Thyroid gland (tissue), 4 donors: Measurements from ENCODE around the gene TUBB1. TPM values are rescaled to one million over a fixed set of nuclear protein-coding genes. Genes with fewer than 3 reads are reported as not detected.

Source experiments
- DNase-seq, 2 donors: peaks; one replicate each; pipeline ENCODE4 v3.0.0-alpha.2; 2019
- H3K27ac ChIP-seq, 3 donors: fragments of 200-600 bp; sonication (generic); 1 replicate in 2 of 3; 2 replicates in 1 of 3; pipeline ENCODE4 v1.5.1; 2016 to 2019; ENCODE audit warnings: mild to moderate bottlenecking in 1 of 3, moderate library complexity in 1 of 3
- H3K27me3 ChIP-seq: fragments of 200-600 bp; sonication (generic); one replicate; pipeline ENCODE4 v1.5.1; 2019
- H3K36me3 ChIP-seq, 2 donors: fragments of 200-600 bp; sonication (generic); one replicate each; pipeline ENCODE4 v1.5.1; 2016 to 2019
- H3K4me1 ChIP-seq, 2 donors: fragments of 200-600 bp; sonication (generic); one replicate each; pipeline ENCODE4 v1.5.1; 2017 to 2019
- H3K4me3 ChIP-seq, 3 donors: fragments of 200-600 bp; sonication (generic); replicated peaks in 1 of 3; 1 replicate in 2 of 3; 2 replicates in 1 of 3; pipeline ENCODE4 v1.5.1; 2016; ENCODE audit warnings: mild to moderate bottlenecking in 1 of 3
- H3K9me3 ChIP-seq: fragments of 200-600 bp; sonication (generic); one replicate; pipeline ENCODE4 v1.5.1; 2017
- POLR2A ChIP-seq, 2 donors: fragments of 450-650 bp; IDR thresholded peaks; one replicate each; pipeline ENCODE4 v1.6.1; 2017; ENCODE audit warnings: antibody characterized with exemption in 2 of 2, mild to moderate bottlenecking in 2 of 2, moderate library complexity in 1 of 2
- WGBS, 2 donors: methylation state at CpG; one replicate each; pipeline ENCODE4 v1.1.5; 2017; 5-methylcytosine and 5-hydroxymethylcytosine counted together
- intact Hi-C: fragments of 100-400 bp; cut with DNase I; formaldehyde crosslinking; loops from one replicate; pipeline ENCODE4 v1.15.1; 2023
- total RNA-seq, 4 donors: library from RNA; depleted of rRNA; stranded (reverse); fragments of >200 nt; gene quantifications; one replicate each; pipeline ENCODE4 v1.2.3, GENCODE V29; 2016
- TF ChIP-seq, protein P1 (sequence below), 6 experiments: fragments of 200-600 bp in 3 of 6; fragments of 450-650 bp in 3 of 6; sonication (generic) in 3 of 6; IDR thresholded peaks; one replicate each; pipeline ENCODE4 v1.5.1; 2016 to 2019; ENCODE audit warnings: antibody characterized with exemption in 6 of 6, mild to moderate bottlenecking in 2 of 6, inconsistent platforms in 1 of 6, moderate library complexity in 1 of 6

Gene TUBB1
- total RNA-seq, 4 donors from 2014 or later, result 0.11 to 0.46 TPM; not detected in 2

DNA sequence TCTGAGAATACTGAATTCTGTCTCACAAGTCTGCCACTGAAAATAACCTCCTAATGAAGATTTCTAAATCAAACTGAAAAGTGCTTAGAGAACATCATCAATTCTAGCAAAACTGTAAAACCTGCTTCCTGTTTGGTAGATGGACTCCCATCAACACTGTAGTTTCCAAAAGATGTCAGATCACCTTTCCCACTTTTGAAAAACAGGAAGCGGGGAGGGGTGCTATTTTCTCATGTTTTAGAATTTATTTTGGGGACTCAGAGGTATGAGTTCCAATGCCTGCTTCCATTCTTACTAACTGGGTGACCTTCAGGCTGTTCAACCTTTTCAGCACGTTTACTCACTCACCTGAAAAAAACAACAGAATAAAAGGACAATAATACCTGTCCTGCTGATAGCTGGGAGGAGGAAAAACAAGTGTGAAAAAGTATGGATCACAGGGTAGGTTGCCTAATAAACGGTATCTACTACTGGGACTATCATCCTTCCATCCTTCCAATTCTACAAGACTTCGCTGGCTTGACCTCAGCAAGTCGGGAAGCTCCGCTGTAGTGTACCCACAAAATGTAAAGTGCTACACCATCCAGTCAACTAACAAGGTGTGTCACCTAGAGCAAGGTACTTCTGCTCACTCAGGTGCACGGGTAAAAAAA, 11.8 kb downstream of the TUBB1 start:
- DNase-seq, result no peak
- peaks cover 22 to 40% of the 10 kb centered on the region in 2 donors for H3K36me3 ChIP-seq
- H3K27me3 ChIP-seq, result no peaks in the 10 kb centered on the region
- H3K27ac ChIP-seq, result peak overlapping the region in 2 of 3 donors; percentile 86 to 92
- H3K4me3 ChIP-seq, result peak overlapping the region in 1 of 3 donors; percentile 58
- intact Hi-C loops, result loop anchor here (10.0 kb wide), 1 partner anchor 46 kb away; the partner anchor contains the start of gene NELFCD
- no peak for TF ChIP-seq POLR2A (IDR thresholded peaks at IDR 0.05)
- TF ChIP-seq, protein P1, sequence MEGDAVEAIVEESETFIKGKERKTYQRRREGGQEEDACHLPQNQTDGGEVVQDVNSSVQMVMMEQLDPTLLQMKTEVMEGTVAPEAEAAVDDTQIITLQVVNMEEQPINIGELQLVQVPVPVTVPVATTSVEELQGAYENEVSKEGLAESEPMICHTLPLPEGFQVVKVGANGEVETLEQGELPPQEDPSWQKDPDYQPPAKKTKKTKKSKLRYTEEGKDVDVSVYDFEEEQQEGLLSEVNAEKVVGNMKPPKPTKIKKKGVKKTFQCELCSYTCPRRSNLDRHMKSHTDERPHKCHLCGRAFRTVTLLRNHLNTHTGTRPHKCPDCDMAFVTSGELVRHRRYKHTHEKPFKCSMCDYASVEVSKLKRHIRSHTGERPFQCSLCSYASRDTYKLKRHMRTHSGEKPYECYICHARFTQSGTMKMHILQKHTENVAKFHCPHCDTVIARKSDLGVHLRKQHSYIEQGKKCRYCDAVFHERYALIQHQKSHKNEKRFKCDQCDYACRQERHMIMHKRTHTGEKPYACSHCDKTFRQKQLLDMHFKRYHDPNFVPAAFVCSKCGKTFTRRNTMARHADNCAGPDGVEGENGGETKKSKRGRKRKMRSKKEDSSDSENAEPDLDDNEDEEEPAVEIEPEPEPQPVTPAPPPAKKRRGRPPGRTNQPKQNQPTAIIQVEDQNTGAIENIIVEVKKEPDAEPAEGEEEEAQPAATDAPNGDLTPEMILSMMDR (IDR thresholded peaks at IDR 0.05), result no peak
- no peaks in the 10 kb centered on the region for H3K9me3 ChIP-seq
- WGBS, 2 donors, result 53 to 62% methylated on average over 7 of the region's 7 CpGs
- H3K4me1 ChIP-seq, result peaks cover 29 to 34% of the 10 kb centered on the region in 2 donors

DNA sequence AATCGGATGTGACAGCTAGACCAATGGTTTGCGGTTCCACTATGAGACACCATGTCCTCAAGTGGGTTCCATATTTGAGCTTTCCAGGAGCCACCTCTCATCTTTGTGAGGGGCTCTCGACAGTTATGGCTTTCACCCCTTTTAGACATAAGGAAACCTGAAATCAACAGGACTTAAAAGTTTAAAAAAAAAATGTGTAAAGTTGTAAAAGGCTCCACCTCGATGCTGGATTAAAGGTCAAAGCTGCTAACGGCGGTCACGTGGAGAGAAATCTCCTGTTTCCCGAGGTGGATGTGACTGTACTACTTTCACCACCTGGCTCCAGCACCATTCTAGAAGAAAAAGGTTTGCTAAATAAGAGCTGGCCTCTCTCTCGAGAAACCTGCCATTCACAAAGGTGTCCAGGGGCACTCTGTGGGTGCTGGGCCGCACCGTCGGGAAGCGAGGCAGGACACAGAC, 12.4 kb downstream of the TUBB1 start:
- TF ChIP-seq, protein P1 (IDR thresholded peaks at IDR 0.05), result no peak
- TF ChIP-seq POLR2A (IDR thresholded peaks at IDR 0.05), result no peak
- DNase-seq, result no peak
- Histone ChIP-seq H3K27ac (peak overlapping the region; percentile 74 to 92 (median 86)), H3K4me3 (peak overlapping the region; percentile 58 to 68 (median 62)), H3K36me3 (peaks cover 27 to 40% of the 10 kb centered on the region in 2 donors), H3K4me1 (peaks cover 29 to 34% of the 10 kb centered on the region in 2 donors), H3K27me3 (no peaks in the 10 kb centered on the region), H3K9me3 (no peaks in the 10 kb centered on the region)
- 8 to 13% methylated on average over 13 of the region's 13 CpGs for WGBS, 2 donors
- intact Hi-C loops, result loop anchor here (10.0 kb wide), 1 partner anchor 47 kb away; the partner anchor contains the start of gene NELFCD

DNA sequence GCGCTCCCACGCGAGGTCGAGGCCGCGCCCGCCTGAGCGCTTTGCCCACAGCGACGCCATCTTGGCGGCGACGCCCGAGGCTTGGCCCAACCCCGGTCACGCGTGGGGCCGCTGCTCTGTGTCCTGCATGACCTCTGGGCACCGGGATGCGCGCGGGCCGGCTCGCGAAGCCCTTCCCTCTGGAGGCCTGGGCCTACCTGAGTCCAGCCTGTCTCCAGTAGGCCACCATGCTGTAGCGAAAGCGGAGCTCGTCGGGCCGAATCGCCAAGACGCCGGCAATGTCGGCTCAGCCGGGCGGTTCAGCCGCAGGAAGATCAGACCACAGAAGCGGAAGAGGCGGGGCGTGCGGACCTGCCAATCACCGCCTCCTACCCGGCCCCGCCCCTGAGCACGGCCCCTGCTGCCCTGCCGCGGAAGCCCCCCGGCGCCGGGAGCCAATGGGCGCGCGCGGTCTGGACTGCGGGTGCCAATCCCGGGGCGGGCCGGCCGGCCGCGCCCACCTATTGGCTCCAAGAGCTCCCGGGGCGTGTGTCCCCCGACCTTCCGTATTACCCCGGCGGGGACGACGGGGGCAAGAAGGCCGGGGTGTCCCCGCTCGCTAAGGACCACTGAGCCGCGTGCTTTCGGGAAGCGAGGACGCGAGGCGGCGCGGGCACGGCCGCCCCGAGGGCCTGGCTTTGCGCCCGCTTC, 12.9 kb downstream of the TUBB1 start, which contains the start of gene ATP5F1E:
TSS of gene ATP5F1E (minus strand) at position 313 of the 690 bp plus-strand sequence. CDS start at position 229, 84 bp downstream.
- Histone ChIP-seq H3K27me3 (no peaks in the 10 kb centered on the region), H3K9me3 (no peaks in the 10 kb centered on the region), H3K36me3 (peaks cover 31 to 40% of the 10 kb centered on the region in 2 donors), H3K4me3 (peak within 1 kb of the TSS; percentile 58 to 68 (median 62)), H3K27ac (peak within 1 kb of the TSS; percentile 79 to 92 (median 86)), H3K4me1 (peaks cover 29 to 34% of the 10 kb centered on the region in 2 donors)
- peak; percentile 97 to 98 for DNase-seq
- intact Hi-C loops, result loop anchor here (10.0 kb wide), 1 partner anchor 47 kb away; the partner anchor contains the start of gene NELFCD
- 0% methylated on average over 10 to 15 of the region's 86 CpGs for WGBS, 2 donors
- peak; percentile 80 to 92 for TF ChIP-seq POLR2A (IDR thresholded peaks at IDR 0.05)
- TF ChIP-seq, protein P1 (IDR thresholded peaks at IDR 0.05), result no peak

DNA sequence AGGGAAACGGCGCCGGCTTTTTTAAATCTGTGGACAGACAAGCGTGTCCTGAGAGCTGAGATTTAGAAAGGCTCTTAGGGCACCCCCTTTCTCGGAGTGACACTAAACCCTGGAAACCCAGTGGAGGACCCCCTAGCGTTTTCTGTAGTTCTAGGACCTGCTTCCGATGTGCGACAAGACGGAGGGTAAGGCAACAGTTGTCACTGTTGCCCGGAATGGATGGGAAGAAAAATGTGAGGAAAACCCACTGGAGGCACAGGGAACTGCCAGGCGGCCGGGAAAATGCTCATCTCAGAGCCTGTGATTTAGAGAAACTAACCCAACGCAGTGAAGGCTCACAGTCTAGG, 13.5 kb downstream of the TUBB1 start:
- Histone ChIP-seq H3K9me3 (no peaks in the 10 kb centered on the region), H3K27me3 (no peaks in the 10 kb centered on the region), H3K36me3 (peaks cover 33 to 39% of the 10 kb centered on the region in 2 donors), H3K4me3 (peak overlapping the region; percentile 54 to 68 (median 58)), H3K27ac (peak overlapping the region; percentile 74 to 86 (median 79)), H3K4me1 (peaks cover 29 to 34% of the 10 kb centered on the region in 2 donors)
- TF ChIP-seq, protein P1 (IDR thresholded peaks at IDR 0.05), result peak in 3 of 6 experiments; percentile 9 to 25 (median 19)
- TF ChIP-seq POLR2A (IDR thresholded peaks at IDR 0.05), result no peak
- DNase-seq, result no peak
- WGBS, 2 donors, result 2 to 3% methylated on average over 9 to 10 of the region's 13 CpGs
- intact Hi-C loops, result loop anchor here (10.0 kb wide), 1 partner anchor 48 kb away; the partner anchor contains the start of gene NELFCD
